AG20443 (cell line): Measurements from ENCODE around the gene CPA5.

ENCODE experiments used
- DNase-seq: peaks from one replicate; pipeline ENCODE4 v3.0.0; 2012; ENCODE audit warnings: low spot score, mixed read lengths

Gene CPA5, protein sequence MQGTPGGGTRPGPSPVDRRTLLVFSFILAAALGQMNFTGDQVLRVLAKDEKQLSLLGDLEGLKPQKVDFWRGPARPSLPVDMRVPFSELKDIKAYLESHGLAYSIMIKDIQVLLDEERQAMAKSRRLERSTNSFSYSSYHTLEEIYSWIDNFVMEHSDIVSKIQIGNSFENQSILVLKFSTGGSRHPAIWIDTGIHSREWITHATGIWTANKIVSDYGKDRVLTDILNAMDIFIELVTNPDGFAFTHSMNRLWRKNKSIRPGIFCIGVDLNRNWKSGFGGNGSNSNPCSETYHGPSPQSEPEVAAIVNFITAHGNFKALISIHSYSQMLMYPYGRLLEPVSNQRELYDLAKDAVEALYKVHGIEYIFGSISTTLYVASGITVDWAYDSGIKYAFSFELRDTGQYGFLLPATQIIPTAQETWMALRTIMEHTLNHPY

GRCh38 chr7:130344271-130344866 is at the start of gene CPA5:
CPA5 (plus strand) TSS chr7:130344816; CDS start chr7:130346486, 1,670 bp downstream.
- no peak for DNase-seq

- peak; percentile 70 for DNase-seq
Measured at GRCh38 chr7:130296221-130296951, 48.2 kb upstream of the CPA5 start.

GRCh38 chr7:130297628-130298543 is 46.7 kb upstream of the CPA5 start:
- DNase-seq, result no peak

- DNase-seq, result no peak
Measured at GRCh38 chr7:130298544-130299326, 45.9 kb upstream of the CPA5 start.

- DNase-seq, result no peak
Measured at GRCh38 chr7:130299866-130300265, 44.8 kb upstream of the CPA5 start.

- no peak for DNase-seq
Measured at GRCh38 chr7:130301501-130302020, 43.1 kb upstream of the CPA5 start.

- DNase-seq, result no peak
Measured at GRCh38 chr7:130302649-130303048, 42.0 kb upstream of the CPA5 start.

DNA sequence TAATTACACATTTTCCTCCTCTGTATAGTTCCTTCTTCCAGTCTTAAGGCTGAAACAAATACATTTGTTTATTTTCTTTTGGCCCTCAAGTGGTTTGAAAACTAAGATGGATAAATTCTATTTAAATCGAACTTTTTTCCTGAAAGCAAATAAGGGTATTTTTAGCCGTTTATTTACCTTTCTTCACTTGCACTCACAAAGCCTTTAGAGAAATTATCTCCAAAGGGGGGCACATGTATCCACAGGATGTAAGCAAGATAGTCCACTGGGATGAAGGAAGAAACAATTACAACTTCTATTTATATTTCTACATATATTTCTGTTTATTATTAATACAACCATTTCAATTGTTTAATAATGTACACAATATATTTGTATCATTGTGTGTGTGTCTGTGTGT is 41.5 kb upstream of the CPA5 start:
- no peak for DNase-seq

GRCh38 chr7:130303551-130303950 is 41.1 kb upstream of the CPA5 start:
- no peak for DNase-seq

- DNase-seq, result no peak
Measured at GRCh38 chr7:130303982-130304381, 40.6 kb upstream of the CPA5 start.

GRCh38 chr7:130304878-130305277 is 39.7 kb upstream of the CPA5 start:
- DNase-seq, result no peak

- DNase-seq, result no peak
Measured at GRCh38 chr7:130305433-130306042, 39.1 kb upstream of the CPA5 start.

GRCh38 chr7:130309986-130310385 is 34.6 kb upstream of the CPA5 start:
- no peak for DNase-seq

- DNase-seq, result no peak
Measured at GRCh38 chr7:130314305-130314704, 30.3 kb upstream of the CPA5 start.

GRCh38 chr7:130319541-130319940 is 25.1 kb upstream of the CPA5 start:
- no peak for DNase-seq

DNA sequence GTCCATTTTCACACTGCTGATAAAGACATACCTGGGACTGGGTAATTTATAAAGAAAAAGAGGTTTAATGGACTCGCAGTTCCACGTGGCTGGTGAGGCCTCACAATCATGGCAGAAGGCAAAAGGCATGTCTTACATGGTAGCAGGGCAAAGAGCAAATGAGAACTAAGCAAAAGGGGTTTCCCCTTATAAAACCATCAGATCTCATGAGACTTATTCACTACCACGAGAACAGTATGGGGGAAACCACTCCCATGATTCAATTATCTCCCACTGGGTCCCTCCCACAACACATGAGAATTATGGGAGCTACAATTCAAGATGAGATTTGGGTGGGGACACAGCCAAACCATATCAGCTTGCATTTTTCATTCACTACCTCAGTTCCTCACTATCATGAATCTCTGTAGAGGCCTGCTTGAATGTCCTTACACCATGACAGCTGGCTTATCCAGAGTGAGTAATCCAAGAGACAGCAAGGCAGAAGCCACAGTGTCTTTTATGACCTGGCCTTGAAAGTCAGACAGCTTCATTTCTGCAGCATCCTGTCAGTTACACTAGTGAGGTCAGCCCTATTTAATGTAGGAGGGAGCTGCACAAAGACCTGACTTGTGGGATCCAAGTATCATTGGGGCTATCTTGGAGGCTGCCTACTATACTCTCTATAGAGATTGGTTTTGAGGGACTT is 22.9 kb upstream of the CPA5 start:
- DNase-seq, result peak; percentile 18

DNA sequence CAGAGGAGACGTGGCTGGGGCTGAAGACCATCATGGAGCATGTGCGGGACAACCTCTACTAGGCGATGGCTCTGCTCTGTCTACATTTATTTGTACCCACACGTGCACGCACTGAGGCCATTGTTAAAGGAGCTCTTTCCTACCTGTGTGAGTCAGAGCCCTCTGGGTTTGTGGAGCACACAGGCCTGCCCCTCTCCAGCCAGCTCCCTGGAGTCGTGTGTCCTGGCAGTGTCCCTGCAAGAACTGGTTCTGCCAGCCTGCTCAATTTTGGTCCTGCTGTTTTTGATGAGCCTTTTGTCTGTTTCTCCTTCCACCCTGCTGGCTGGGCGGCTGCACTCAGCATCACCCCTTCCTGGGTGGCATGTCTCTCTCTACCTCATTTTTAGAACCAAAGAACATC is 22.0 kb upstream of the CPA5 start:
- no peak for DNase-seq

- no peak for DNase-seq
Measured at GRCh38 chr7:130324306-130324943, 20.2 kb upstream of the CPA5 start.

- DNase-seq, result no peak
Measured at GRCh38 chr7:130329681-130330080, 14.9 kb upstream of the CPA5 start.
